Measurements from ENCODE around the gene SLC39A1. TPM values are rescaled to one million over a fixed set of nuclear protein-coding genes. Genes with fewer than 3 reads are reported as not detected.
"Not testable (repeated sequence)": the region's sequence is repeated elsewhere in the genome, so short reads cannot be mapped to it uniquely, and the experiment has no call there.

SLC39A1 gene
- total RNA-seq, 2 experiments from 2014 or later, result 51.0 to 52.1 TPM

GRCh38 chr1:153987621-153988020 lies 24.3 kb upstream of the SLC39A1 start:
- CTCF ChIA-PET, result interaction anchor here (0.5 to 3.7 kb wide), 15 partner anchors 10 to 316 kb away, joined by 3 to 58 read pairs (median 6); partner anchors contain the start of genes CREB3L4, DENND4B, JTB and SLC39A1
- no peak for DNase-seq
- H3K9me3 Mint-ChIP-seq, result no peaks in the 10 kb centered on the region
- intact Hi-C loops (cut with micrococcal nuclease), result no loop called here
- peaks cover 21% of the 10 kb centered on the region for H3K36me3 Mint-ChIP-seq (ENCODE audit: low read depth)
- peak overlapping the region; percentile 71 for H3K27ac Mint-ChIP-seq
- H3K4me3 Mint-ChIP-seq, result no peak overlapping the region
- peaks cover 3% of the 10 kb centered on the region for H3K27me3 Mint-ChIP-seq (ENCODE audit: low read depth)
- H3K4me1 Mint-ChIP-seq (ENCODE audit: low read depth), result peaks cover 46% of the 10 kb centered on the region

GRCh38 chr1:153985941-153986761 lies 22.8 kb upstream of the SLC39A1 start, which contains the start of gene RAB13:
RAB13 (minus strand) TSS chr1:153986339; CDS start chr1:153986236, 103 bp downstream.
- Mint-ChIP-seq H3K4me1 (ENCODE audit: low read depth) (peaks cover 34% of the 10 kb centered on the region), H3K4me3 (peak within 1 kb of the TSS; percentile 77), H3K27ac (peak within 1 kb of the TSS; percentile 72), H3K36me3 (ENCODE audit: low read depth) (peaks cover 7% of the 10 kb centered on the region), H3K9me3 (no peaks in the 10 kb centered on the region), H3K27me3 (ENCODE audit: low read depth) (peaks cover 3% of the 10 kb centered on the region)
- intact Hi-C loops (cut with micrococcal nuclease), result loop anchor here (1.0 to 2.0 kb wide), 9 partner anchors 9 to 475 kb away; partner anchors contain the start of genes CRTC2 and JTB
- CTCF ChIA-PET, result interaction anchor here (0.6 to 3.7 kb wide), 36 partner anchors 8 to 475 kb away, joined by 3 to 58 read pairs (median 4); partner anchors contain the start of genes CREB3L4, DENND4B, INTS3 and JTB
- no peak for DNase-seq

GRCh38 chr1:153985341-153985912 lies 22.1 kb upstream of the SLC39A1 start:
- peak overlapping the region; percentile 72 for H3K27ac Mint-ChIP-seq

GRCh38 chr1:153984123-153984894 lies 21.0 kb upstream of the SLC39A1 start:
- no peak overlapping the region for H3K4me3 Mint-ChIP-seq
- H3K9me3 Mint-ChIP-seq, result no peaks in the 10 kb centered on the region
- H3K27ac Mint-ChIP-seq, result no peak overlapping the region
- no peak for DNase-seq
- CTCF ChIA-PET, result interaction anchor here (0.7 to 3.7 kb wide), 6 partner anchors 8 to 136 kb away, joined by 3 to 32 read pairs (median 5); partner anchors contain the start of genes CREB3L4 and DENND4B
- intact Hi-C loops (cut with micrococcal nuclease), result loop anchor here (2.0 kb wide), 1 partner anchor 412 kb away; no protein-coding TSS in a partner anchor
- no peaks in the 10 kb centered on the region for H3K36me3 Mint-ChIP-seq (ENCODE audit: low read depth)
- peaks cover 28% of the 10 kb centered on the region for H3K4me1 Mint-ChIP-seq (ENCODE audit: low read depth)
- H3K27me3 Mint-ChIP-seq (ENCODE audit: low read depth), result peaks cover 3% of the 10 kb centered on the region

More at GRCh38 chr1:153985341-153985912, 22.1 kb upstream of the SLC39A1 start:
- intact Hi-C loops (cut with micrococcal nuclease), result loop anchor here (1.0 to 2.0 kb wide), 2 partner anchors 8 to 413 kb away; partner anchors contain the start of gene JTB
- DNase-seq, result peak; percentile 73
- Mint-ChIP-seq H3K9me3 (no peaks in the 10 kb centered on the region), H3K27me3 (ENCODE audit: low read depth) (peaks cover 3% of the 10 kb centered on the region), H3K36me3 (ENCODE audit: low read depth) (no peaks in the 10 kb centered on the region), H3K4me3 (peak overlapping the region; percentile 77), H3K4me1 (ENCODE audit: low read depth) (peaks cover 34% of the 10 kb centered on the region)
- CTCF ChIA-PET, result interaction anchor here (0.8 to 3.7 kb wide), 13 partner anchors 9 to 475 kb away, joined by 3 to 58 read pairs (median 5); partner anchors contain the start of genes CREB3L4, DENND4B, NPR1 and SLC39A1

- H3K27ac Mint-ChIP-seq; H3K36me3 Mint-ChIP-seq (ENCODE audit: low read depth); H3K9me3 Mint-ChIP-seq; H3K27me3 Mint-ChIP-seq (ENCODE audit: low read depth); intact Hi-C loops (cut with micrococcal nuclease); H3K4me3 Mint-ChIP-seq; CTCF ChIA-PET; DNase-seq: not testable (repeated sequence)
- H3K4me1 Mint-ChIP-seq (ENCODE audit: low read depth), result peaks cover 32% of the 10 kb centered on the region
These were observed 18.4 kb upstream of the SLC39A1 start for GRCh38 chr1:153981735-153982134.

GRCh38 chr1:153979091-153979490 lies 15.8 kb upstream of the SLC39A1 start:
- intact Hi-C loops (cut with micrococcal nuclease), result loop anchor here (5.0 kb wide), 1 partner anchor 322 kb away; the partner anchor contains the start of gene SNAPIN
- H3K27ac Mint-ChIP-seq, result not testable (repeated sequence)
- CTCF ChIA-PET, result interaction anchor here (0.8 to 2.9 kb wide), 2 partner anchors 8 to 16 kb away, joined by 3 to 27 read pairs; partner anchors contain the start of genes RAB13 and SLC39A1

GRCh38 chr1:153978274-153978909 lies 15.1 kb upstream of the SLC39A1 start:
- peaks cover 34% of the 10 kb centered on the region for H3K4me1 Mint-ChIP-seq (ENCODE audit: low read depth)
- peak overlapping the region; percentile 94 for H3K27ac Mint-ChIP-seq
- intact Hi-C loops (cut with micrococcal nuclease), result loop anchor here (1.0 to 5.0 kb wide), 2 partner anchors 307 to 321 kb away; partner anchors contain the start of gene SNAPIN
- no peak for DNase-seq
- CTCF ChIA-PET, result interaction anchor here (1.2 to 2.9 kb wide), 5 partner anchors 9 to 57 kb away, joined by 3 to 27 read pairs (median 10); partner anchors contain the start of genes CREB3L4, RAB13 and SLC39A1
- no peaks in the 10 kb centered on the region for H3K27me3 Mint-ChIP-seq (ENCODE audit: low read depth)
- H3K4me3 Mint-ChIP-seq, result peak overlapping the region; percentile 97
- H3K9me3 Mint-ChIP-seq, result no peaks in the 10 kb centered on the region
- H3K36me3 Mint-ChIP-seq (ENCODE audit: low read depth), result peaks cover 32% of the 10 kb centered on the region

More at GRCh38 chr1:153979091-153979490, 15.8 kb upstream of the SLC39A1 start:
- H3K4me3 Mint-ChIP-seq; DNase-seq; H3K9me3 Mint-ChIP-seq; H3K27me3 Mint-ChIP-seq (ENCODE audit: low read depth): not testable (repeated sequence)
- Mint-ChIP-seq H3K4me1 (ENCODE audit: low read depth) (peaks cover 32% of the 10 kb centered on the region), H3K36me3 (ENCODE audit: low read depth) (peaks cover 25% of the 10 kb centered on the region)

- Mint-ChIP-seq H3K27me3 (ENCODE audit: low read depth) (no peaks in the 10 kb centered on the region), H3K4me3 (peak within 1 kb of the TSS; percentile 97), H3K27ac (peak within 1 kb of the TSS; percentile 95), H3K4me1 (ENCODE audit: low read depth) (peaks cover 37% of the 10 kb centered on the region), H3K36me3 (ENCODE audit: low read depth) (peaks cover 34% of the 10 kb centered on the region), H3K9me3 (no peaks in the 10 kb centered on the region)
- intact Hi-C loops (cut with micrococcal nuclease), result loop anchor here (1.0 to 5.0 kb wide), 9 partner anchors 8 to 320 kb away; partner anchors contain the start of genes CREB3L4, CRTC2, RPS27 and SLC39A1
- CTCF ChIA-PET, result interaction anchor here (0.6 to 2.9 kb wide), 11 partner anchors 10 to 467 kb away, joined by 3 to 27 read pairs (median 3); partner anchors contain the start of genes CREB3L4, RAB13, RPS27 and SLC39A1
- DNase-seq, result peak; percentile 94
These were observed 14.2 kb upstream of the SLC39A1 start, which contains the start of gene JTB for GRCh38 chr1:153977250-153978240. JTB (minus strand) TSS chr1:153977674; CDS start chr1:153977252, 422 bp downstream.

- Mint-ChIP-seq H3K27ac (peak overlapping the region; percentile 95), H3K4me1 (ENCODE audit: low read depth) (peaks cover 45% of the 10 kb centered on the region), H3K27me3 (ENCODE audit: low read depth) (no peaks in the 10 kb centered on the region), H3K4me3 (peak overlapping the region; percentile 97), H3K36me3 (ENCODE audit: low read depth) (peaks cover 36% of the 10 kb centered on the region), H3K9me3 (no peaks in the 10 kb centered on the region)
- DNase-seq, result peak; percentile 31
- intact Hi-C loops (cut with micrococcal nuclease), result loop anchor here (1.0 to 5.0 kb wide), 8 partner anchors 8 to 320 kb away; partner anchors contain the start of genes CREB3L4, CRTC2, RPS27 and SLC39A1
- CTCF ChIA-PET, result interaction anchor here (0.8 to 2.9 kb wide), 10 partner anchors 8 to 466 kb away, joined by 3 to 27 read pairs (median 4); partner anchors contain the start of genes CREB3L4, DENND4B, RAB13 and RPS27
These were observed 13.5 kb upstream of the SLC39A1 start for GRCh38 chr1:153976819-153977249.

- no peaks in the 10 kb centered on the region for H3K9me3 Mint-ChIP-seq
- peaks cover 42% of the 10 kb centered on the region for H3K4me1 Mint-ChIP-seq (ENCODE audit: low read depth)
- no peak overlapping the region for H3K27ac Mint-ChIP-seq
- no peak for DNase-seq
- no peaks in the 10 kb centered on the region for H3K27me3 Mint-ChIP-seq (ENCODE audit: low read depth)
- CTCF ChIA-PET, result interaction anchor here (1.5 kb wide), 1 partner anchor 13 kb away, joined by 6 read pairs; the partner anchor contains the start of gene RAB13
- no peak overlapping the region for H3K4me3 Mint-ChIP-seq
- peaks cover 36% of the 10 kb centered on the region for H3K36me3 Mint-ChIP-seq (ENCODE audit: low read depth)
- intact Hi-C loops (cut with micrococcal nuclease), result no loop called here
These were observed 10.2 kb upstream of the SLC39A1 start for GRCh38 chr1:153973525-153973924.
